Progenitor cell of endocrine pancreas (in vitro differentiated cells): ENCODE measurements around the gene DLX2. TPM values are rescaled to one million over a fixed set of nuclear protein-coding genes. Genes with fewer than 3 reads are reported as not detected.

Source experiments
- DNase-seq: peaks from one replicate; pipeline ENCODE4 v3.0.0; 2021; ENCODE audit warnings: low spot score; ENCODE audit not compliant: unreplicated experiment
- H3K27ac Mint-ChIP-seq: 2 replicates; pipeline ENCODE4 v1.8.0; 2021; ENCODE audit warnings: mild to moderate bottlenecking, moderate library complexity, mixed read lengths
- H3K27me3 Mint-ChIP-seq: 2 replicates; pipeline ENCODE4 v1.8.0; 2021; ENCODE audit warnings: mixed read lengths
- H3K36me3 Mint-ChIP-seq: 2 replicates; pipeline ENCODE4 v1.8.0; 2022; ENCODE audit warnings: mixed read lengths; ENCODE audit not compliant: insufficient read depth
- H3K4me1 Mint-ChIP-seq: 2 replicates; pipeline ENCODE4 v1.8.0; 2021; ENCODE audit warnings: low read depth, mixed read lengths
- H3K4me3 Mint-ChIP-seq: 2 replicates; pipeline ENCODE4 v1.8.0; 2021; ENCODE audit warnings: low read depth, mild to moderate bottlenecking, moderate library complexity, mixed read lengths
- H3K9me3 Mint-ChIP-seq: 2 replicates; pipeline ENCODE4 v1.8.0; 2021; ENCODE audit warnings: low read depth, mixed read lengths
- total RNA-seq: library from RNA; stranded (reverse); gene quantifications from 2 replicates; pipeline ENCODE4 v1.2.1, GENCODE V29; 2021
- TF ChIP-seq, protein P1 (sequence below): fragments of 200-600 bp; sonication (generic); IDR thresholded peaks from one replicate; pipeline ENCODE4 v1.5.0; 2021; ENCODE audit warnings: antibody characterized with exemption, mild to moderate bottlenecking; ENCODE audit not compliant: unreplicated experiment

DLX2 gene
- total RNA-seq, 1 donor from 2014 or later, result 1.7 TPM

DNA sequence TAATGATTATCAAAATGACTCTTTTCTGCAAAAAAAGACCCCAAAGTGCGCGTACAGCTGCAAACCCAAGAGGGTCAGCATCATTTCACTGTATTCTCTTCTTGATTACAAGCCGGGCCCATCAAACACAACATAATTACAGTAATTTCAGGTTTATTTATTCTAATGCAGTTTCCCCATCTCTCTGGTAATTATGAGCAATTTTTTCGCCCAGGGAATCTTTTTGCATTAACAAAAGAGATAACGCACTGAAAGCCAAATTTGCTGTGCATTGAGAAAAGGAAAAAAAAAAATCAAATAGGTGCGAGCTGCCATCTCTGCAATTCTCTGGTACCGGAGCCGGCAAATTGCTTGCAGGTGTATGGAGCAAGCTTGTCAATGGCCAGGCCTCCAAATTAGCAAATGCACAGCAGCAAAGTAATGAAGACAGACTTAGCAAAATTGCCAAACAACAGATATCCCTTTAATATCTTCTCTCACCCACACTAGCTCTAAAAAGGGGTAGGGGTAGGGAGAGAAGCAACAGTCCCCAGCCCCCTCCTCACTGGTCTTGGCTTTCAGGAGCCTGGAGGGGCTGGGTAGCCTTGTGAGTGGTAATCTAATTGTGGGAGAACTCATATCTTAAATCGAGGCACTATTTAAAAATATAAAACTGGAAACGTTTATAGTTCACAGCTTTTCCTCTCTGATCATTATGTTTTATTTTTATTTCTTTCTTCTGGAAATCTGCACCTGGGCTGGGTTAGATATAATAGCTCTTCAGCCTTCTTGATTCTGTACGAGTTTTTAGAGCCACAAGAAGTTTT is 10.7 kb downstream of the DLX2 start:
- H3K4me3 Mint-ChIP-seq, result no peak overlapping the region
- no peaks in the 10 kb centered on the region for H3K9me3 Mint-ChIP-seq
- no peak overlapping the region for H3K27ac Mint-ChIP-seq
- TF ChIP-seq, protein P1, sequence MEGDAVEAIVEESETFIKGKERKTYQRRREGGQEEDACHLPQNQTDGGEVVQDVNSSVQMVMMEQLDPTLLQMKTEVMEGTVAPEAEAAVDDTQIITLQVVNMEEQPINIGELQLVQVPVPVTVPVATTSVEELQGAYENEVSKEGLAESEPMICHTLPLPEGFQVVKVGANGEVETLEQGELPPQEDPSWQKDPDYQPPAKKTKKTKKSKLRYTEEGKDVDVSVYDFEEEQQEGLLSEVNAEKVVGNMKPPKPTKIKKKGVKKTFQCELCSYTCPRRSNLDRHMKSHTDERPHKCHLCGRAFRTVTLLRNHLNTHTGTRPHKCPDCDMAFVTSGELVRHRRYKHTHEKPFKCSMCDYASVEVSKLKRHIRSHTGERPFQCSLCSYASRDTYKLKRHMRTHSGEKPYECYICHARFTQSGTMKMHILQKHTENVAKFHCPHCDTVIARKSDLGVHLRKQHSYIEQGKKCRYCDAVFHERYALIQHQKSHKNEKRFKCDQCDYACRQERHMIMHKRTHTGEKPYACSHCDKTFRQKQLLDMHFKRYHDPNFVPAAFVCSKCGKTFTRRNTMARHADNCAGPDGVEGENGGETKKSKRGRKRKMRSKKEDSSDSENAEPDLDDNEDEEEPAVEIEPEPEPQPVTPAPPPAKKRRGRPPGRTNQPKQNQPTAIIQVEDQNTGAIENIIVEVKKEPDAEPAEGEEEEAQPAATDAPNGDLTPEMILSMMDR, result no peak
- H3K27me3 Mint-ChIP-seq, result peaks cover 92% of the 10 kb centered on the region
- no peak for DNase-seq
- H3K4me1 Mint-ChIP-seq, result peaks cover 6% of the 10 kb centered on the region
- no peaks in the 10 kb centered on the region for H3K36me3 Mint-ChIP-seq

DNA sequence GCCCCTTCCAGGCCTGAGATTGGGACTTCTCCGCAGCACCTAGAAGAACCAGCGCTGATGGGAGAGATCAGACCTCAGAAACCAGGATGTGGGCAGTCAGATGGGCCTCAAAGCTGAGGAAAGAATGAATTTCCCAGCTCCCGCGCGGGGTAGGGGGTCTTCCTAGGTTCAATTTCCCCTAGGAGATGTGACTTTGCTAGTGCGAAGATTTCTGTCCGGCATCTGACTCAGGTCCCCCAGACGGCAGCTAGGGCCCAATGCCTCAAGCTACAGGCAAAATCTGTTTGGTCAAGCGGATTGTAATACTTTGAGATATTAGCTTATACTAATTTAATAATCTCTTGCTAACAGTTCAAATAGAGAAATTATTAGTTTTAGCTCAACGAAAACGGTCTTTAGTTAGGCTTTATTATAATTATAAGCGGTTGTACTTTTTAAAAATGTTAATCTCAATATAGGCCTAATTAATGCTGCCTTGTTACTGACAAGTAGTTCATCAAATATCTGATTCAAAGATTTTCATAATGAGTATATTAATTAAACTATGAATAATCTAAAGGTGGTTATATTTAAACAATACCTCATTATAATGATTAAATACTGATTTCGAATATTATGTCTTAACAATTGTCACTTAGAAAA is 11.6 kb downstream of the DLX2 start:
- peaks cover 8% of the 10 kb centered on the region for H3K4me1 Mint-ChIP-seq
- H3K4me3 Mint-ChIP-seq, result no peak overlapping the region

DNA sequence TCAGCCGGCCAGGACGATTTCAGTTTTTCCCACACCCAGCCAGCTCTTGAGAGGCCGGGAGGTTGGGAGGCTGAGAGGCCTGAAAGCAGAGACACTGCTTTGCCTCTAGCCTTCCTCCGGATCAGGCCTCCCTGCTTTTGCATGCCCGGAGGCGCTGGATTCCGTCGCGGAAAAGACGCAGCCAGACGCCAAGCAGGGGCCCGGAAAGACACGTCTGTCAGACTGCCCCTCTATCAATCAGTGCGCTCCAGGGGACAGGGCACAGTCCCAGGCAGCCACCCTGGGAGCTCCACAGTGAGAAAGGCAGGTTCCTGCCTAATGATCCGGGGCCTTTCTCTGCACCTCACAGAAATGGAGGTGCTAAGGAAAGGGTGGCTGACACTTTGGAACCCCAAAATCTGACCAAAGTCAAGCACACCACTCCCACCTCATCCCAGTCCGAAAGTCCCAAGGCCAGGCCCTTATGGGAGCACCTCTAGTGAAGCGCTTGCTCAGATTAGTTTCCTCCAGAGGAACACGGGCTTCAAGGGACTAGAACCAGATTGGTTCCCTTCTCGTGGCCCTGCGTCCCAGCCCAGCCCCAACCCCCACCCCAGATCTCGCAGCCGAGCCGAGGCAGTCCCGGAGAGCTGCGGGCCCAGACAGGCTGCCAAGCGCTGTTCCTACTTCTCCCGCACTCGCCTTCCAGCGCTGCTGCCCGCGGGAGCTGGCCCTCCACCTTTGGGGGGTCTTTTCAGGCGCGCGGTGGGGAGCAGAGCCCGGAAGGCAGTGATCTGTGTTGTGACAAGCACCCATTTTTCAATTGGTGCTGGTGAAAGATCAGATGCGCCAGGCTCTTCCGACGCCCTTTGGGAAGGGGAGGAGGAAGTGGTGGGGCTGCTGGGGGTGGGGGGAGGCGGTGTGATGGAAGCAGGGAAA is 12.4 kb downstream of the DLX2 start:
- H3K4me1 Mint-ChIP-seq, result peaks cover 11% of the 10 kb centered on the region
- H3K4me3 Mint-ChIP-seq, result no peak overlapping the region
- H3K27me3 Mint-ChIP-seq, result peaks cover 94% of the 10 kb centered on the region
- peak overlapping the region; percentile 33 for H3K27ac Mint-ChIP-seq
- TF ChIP-seq, protein P1, result no peak
- no peaks in the 10 kb centered on the region for H3K9me3 Mint-ChIP-seq
- H3K36me3 Mint-ChIP-seq, result no peaks in the 10 kb centered on the region
- DNase-seq, result no peak

More for the DNA sequence above, 11.6 kb downstream of the DLX2 start:
- Mint-ChIP-seq H3K27ac (no peak overlapping the region), H3K36me3 (no peaks in the 10 kb centered on the region), H3K9me3 (no peaks in the 10 kb centered on the region), H3K27me3 (peaks cover 94% of the 10 kb centered on the region)
- TF ChIP-seq, protein P1, result no peak
- DNase-seq, result no peak

DNA sequence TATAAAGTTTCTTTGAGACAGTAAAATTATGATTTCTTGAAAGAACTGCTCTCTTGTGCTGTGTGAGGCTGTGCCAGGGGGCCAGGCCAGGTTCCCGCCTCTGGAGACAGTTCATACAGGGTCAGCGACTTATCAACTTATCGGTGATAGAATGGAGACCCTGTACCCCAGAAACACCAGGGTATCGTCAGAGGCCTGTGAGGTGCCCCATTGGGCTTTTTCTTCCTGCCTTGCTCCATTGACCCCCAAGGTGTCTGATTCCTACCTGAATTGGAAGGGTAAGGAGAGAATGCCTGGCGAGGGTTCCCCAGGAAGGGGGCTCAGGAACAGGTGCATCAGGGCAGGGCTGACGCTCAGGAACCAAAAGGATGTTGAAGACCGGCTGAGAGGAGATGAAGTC is 13.1 kb downstream of the DLX2 start:
- TF ChIP-seq, protein P1, result no peak
- no peaks in the 10 kb centered on the region for H3K9me3 Mint-ChIP-seq
- no peak overlapping the region for H3K4me3 Mint-ChIP-seq
- no peak overlapping the region for H3K27ac Mint-ChIP-seq
- H3K27me3 Mint-ChIP-seq, result peaks cover 96% of the 10 kb centered on the region
- H3K4me1 Mint-ChIP-seq, result peaks cover 11% of the 10 kb centered on the region
- no peak for DNase-seq
- no peaks in the 10 kb centered on the region for H3K36me3 Mint-ChIP-seq

DNA sequence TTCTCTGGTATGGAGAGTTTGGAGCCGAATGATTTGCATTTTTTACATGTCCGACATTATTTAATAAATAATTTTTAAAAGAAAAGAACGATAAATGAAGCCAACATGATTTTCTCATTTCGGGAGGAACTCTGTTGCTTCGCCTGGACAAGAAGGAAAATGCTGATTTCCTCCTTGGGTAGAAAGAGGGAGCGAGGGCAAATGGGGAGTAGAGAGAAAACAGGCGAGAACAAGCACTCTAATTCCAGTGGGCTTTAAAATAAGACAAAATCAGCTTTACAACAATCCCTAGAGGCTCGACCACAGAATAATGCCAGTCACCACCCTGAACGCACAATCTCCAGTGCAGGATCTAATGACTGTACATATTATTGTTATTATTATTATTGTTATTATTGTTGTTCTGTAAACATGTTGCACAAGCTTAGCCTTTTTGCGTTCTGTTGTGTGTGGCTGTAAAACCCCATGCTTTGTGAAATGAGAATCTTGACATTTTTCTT is 13.6 kb downstream of the DLX2 start:
- peaks cover 11% of the 10 kb centered on the region for H3K4me1 Mint-ChIP-seq
- TF ChIP-seq, protein P1, result no peak
- no peak for DNase-seq
- H3K36me3 Mint-ChIP-seq, result no peaks in the 10 kb centered on the region
- H3K9me3 Mint-ChIP-seq, result no peaks in the 10 kb centered on the region
- no peak overlapping the region for H3K4me3 Mint-ChIP-seq
- H3K27me3 Mint-ChIP-seq, result peaks cover 98% of the 10 kb centered on the region
- H3K27ac Mint-ChIP-seq, result no peak overlapping the region
